Suppressor macrophage (primary cell): Measurements from ENCODE around the gene AMOTL2.

Experiments
- DNase-seq, 4 experiments: peaks; one replicate each; pipeline ENCODE4 v3.0.0-alpha.2; 2020 to 2022

AMOTL2 gene

GRCh38 chr3:134333522-134334181 is 40.6 kb downstream of the AMOTL2 start:
- DNase-seq: no peak

GRCh38 chr3:134332344-134332743 is 41.9 kb downstream of the AMOTL2 start:
- no peak for DNase-seq

DNA sequence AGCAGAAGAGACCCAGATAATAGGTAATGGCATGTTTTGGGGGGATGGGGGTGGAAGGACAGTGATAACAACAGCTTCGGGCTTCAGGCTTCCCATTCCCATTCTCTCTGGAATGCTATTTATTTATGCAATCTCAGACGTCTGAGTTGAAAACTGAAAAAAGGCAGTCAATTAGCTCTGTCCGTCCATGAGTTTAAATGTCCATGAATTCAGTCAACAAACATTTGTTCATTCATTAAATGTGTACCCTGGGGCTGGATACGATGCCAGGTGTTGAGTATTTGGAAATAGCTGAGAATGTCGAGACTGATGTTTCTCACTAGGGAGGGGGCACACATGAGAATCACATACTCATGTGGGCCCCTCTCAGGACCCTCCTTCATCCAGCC is 42.4 kb downstream of the AMOTL2 start:
- no peak for DNase-seq

DNA sequence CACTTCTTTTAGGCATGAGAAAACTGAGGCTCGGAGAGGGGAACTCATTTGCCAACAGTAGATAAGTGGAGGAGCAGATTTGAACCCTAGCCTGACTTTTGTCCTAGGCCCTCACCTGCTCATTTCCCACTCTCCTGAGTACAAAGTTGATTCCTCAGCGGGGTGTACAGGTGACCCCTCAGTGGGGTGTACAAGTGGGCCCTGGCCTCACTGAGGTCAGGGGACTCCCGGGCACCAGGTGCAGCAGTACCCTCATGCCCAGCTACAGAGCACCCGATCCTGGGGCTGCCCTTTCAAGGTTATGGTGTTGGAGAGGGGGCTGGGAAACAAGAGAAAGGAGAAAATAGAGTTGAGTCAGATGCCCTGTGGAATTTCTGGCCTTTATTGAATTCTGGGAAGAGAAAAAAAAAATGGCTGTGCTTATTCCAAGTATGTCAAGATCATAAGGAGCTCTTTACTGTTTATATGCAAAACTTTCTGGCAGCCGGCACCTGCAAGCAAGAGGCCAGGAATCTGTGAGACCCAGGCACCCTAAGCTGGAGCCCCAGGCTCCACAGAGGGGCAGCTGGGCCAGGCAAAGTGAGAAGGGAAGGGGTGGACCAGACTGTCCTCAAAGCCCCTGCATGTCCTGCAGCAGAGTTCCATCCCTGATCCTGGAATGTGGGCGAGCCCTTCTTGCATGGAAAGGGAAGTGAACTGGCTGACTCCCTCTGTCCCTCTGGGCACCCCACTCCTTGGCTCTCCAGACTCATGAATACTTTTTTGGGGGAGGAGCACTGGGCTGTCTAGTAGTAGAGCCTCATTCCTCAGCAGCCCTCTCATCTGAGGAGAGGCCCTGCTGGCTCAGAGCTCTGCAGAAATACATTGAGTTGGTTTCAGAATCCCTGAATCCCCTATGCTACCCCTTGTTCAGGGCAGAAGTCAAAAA is 43.1 kb downstream of the AMOTL2 start:
- DNase-seq: no peak

- DNase-seq: no peak
Measured at GRCh38 chr3:134328846-134329245, 45.4 kb downstream of the AMOTL2 start.

- peak in 2 of 4 experiments; percentile 14 to 18 for DNase-seq
Measured at GRCh38 chr3:134328147-134328591, 46.1 kb downstream of the AMOTL2 start.

DNA sequence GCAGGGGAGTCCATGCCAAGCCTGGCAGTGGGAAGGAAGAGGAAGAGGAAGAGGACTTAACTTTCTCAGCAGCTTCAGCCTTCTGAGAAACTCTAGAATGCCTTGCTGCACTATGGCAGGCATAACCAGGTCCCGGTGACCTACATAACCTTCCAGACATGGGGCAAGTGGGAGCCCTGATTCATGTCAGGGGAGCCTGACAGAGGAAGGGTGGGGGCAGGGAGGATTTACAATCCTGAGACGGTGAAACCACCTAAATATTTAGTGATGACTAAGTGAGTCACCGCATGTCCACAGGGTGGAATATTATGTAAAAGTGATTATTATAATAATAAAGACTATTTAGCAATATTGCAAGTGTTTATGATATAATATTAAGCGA is 46.7 kb downstream of the AMOTL2 start:
- DNase-seq: peak in 1 of 4 experiments; percentile 14

DNA sequence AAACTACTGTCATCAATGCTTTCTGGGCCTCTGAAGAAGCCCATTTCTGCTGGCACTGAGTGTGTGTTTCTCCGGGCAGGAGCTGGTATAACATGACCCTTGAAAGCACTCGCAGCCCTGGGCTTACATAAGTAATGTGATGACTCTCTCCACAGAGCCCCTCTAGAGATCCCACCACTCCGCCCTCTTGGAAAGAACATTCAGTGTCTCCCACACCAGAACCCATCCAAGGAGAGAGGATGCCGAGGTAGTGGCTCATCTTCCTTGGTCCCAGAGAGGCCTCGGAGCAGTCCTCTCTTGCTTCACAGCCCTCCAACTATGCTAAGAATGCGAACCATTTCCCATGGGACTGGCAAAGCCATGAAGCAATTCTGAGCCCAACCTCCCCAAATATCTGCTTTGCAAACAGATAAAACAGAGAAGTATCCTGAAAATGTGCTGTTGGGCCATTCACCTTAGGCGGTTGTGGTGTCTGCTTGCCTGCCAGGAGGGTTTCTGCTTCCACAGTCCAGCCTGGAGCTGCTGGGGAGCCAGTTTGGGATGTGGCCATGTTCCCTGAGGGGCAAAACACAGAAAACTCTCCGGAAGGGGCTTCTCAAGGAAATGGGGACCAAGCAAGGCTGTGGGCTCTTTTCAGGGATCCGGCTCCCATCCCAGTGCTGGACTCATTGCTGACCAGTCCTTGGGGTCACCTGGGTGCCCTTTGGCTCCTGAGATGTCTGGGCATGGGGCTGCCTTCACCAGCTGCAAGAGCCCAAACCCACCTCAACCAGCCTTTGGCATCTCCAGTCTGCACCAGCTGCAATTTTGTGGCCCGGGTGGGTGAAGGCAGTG is 47.3 kb downstream of the AMOTL2 start:
- no peak for DNase-seq

- no peak for DNase-seq
Measured at GRCh38 chr3:134326126-134326525, 48.1 kb downstream of the AMOTL2 start.

- DNase-seq: no peak
Measured at GRCh38 chr3:134325706-134326105, 48.5 kb downstream of the AMOTL2 start.

DNA sequence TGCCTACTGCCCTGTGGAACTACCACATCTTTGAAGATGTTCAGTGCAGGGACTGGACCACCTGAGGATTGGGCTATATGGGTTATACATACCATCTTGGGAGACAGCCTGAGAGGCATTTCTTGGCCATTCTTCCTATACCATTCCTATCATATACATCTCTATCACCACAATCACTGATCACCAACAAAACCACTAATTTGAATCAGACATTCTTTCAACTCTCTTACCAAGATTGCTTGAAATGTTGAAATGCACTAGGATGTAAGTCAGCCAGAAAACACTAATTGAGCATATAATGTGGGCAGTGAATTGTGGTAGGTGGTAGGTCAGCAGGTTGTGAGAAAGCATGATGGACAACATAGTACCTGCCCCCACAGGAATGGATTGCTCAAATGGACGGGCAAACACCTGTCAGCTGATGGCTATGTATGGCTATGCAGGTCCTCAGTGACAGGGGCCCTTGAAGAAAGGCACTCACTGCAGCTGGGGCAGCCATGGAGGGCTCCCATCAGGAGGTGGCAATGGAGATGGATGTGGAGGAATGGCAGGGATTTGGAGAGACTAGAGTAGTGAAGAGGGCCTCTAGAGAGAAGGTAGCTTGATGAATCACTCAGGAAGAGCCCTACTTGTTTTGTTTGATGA is 49.1 kb downstream of the AMOTL2 start:
- DNase-seq: no peak

DNA sequence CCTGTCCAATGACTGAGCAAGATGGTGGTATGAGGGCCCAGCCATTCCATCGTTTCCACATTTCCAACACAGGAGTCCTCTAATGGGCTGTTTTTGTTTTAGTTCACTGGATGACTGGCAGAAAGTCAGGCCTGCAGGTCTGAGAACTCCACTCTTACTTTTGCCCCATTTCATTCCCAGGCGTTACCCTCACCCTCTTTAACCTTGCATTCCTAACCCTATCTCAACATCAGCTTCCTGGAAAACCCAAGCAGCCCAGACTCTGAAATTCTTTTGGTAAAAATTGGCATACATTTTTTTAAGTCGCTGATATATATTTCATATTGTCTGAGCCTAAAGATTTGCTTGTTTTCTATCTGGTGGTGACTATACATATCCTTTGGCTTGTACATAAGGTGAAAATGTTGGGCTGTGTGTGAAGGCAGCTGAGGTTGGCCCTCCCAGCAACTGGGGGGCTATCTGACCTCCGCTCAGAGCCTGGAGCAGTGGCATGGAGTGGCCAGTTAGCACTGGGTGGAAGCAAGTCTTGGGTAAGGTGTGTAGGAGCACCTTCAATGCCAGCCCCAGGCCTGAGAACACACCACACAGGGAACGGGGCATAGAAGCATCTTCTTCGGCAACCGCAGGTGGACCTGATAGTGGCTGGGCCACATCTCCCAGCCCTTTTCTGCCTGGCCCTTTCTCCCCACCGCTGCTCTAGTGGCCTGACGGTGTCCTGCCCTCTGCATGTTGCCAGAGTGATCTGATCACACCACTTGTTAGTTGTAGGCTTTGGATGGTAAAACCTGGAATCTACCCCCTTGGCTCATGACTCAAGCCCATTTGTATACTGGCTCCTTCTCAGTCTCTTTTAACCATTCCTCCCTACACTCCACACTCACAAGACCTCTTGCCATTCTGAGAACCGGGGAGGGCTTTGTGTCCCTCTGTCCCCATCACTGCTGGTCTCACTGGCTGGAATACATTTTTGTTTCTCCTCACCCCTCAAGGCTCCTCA is 50.0 kb downstream of the AMOTL2 start:
- DNase-seq: no peak

- no peak for DNase-seq
Measured at GRCh38 chr3:134322286-134322685, 52.0 kb downstream of the AMOTL2 start.

DNA sequence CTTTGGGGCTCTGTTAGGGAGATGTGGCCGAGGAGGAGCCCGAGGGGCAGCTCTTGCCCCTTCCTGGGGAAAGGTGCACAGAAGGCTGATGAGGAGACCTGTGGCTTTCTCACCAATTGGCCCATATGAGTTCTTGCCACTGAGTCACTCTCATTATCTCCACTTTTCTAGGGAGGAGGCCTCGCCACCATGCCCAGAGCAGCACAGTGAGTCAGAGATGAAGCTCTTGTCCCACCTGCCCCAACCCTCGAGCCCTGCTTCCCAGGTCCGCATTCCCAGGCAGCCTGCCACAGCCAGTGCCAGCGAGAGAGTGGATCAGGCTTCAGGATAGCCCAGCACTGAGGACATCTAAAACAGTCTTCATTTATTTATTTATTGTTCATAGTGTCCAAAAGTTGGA is 53.5 kb downstream of the AMOTL2 start:
- DNase-seq: no peak

DNA sequence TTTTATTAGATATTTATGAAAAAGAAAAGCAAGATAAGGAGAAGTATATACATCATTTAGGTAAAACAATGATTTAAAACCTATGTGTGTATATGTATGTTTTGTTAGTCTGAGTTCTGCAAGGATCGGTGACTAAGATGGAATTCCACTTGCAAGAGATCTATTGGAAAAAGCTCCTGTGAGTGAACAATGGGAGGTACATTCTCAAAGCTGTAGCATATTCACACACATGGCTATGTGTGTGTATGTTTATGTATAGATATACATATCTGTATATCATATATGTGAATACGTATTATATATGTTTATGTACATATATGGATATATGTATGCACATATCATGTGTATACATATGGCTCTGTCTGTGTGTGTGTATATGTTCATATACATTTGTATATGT is 54.3 kb downstream of the AMOTL2 start:
- no peak for DNase-seq

GRCh38 chr3:134318166-134318565 is 56.1 kb downstream of the AMOTL2 start:
- no peak for DNase-seq

GRCh38 chr3:134317106-134317947 is 56.9 kb downstream of the AMOTL2 start:
- DNase-seq: no peak

DNA sequence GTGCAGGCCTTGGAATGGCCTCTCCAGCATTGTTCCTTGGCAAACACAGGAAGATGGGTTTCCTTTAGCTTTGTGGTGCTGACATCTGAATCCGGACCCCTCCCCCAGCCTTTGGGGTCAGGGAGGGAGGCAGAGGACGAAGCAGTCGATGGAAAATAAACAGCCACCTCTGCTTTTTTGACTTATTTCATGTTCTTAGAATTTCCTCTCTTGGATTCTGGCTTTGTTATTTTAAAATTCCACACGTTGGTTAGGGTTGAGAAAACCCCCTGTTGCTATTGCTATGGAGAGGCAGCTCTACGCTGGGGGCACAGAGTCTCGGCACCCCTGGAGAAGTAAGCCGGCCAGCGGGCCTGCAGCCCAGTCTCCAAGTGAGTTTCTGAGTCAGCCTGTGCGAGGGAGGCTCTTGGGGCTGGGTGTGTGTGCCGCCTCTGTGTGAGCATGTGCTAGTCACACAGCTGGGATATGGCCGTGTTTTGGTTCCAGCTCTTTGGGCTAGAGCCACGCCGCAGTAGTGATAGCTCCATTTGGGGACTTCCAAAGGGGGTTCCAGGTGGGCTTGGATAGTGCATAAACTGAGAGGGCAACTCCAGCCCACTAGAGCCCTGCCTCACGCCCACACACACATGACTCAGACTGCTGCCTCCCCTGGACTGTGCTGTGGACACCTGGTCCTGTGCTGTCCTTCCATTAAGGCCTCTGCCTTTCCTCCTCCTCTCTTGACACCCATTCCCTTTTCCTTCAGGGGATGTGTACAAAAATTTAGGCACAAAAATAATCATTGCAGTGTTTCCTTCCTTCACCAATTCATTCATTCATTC is 58.8 kb downstream of the AMOTL2 start:
- no peak for DNase-seq

- DNase-seq: no peak
Measured at GRCh38 chr3:134314588-134315285, 59.5 kb downstream of the AMOTL2 start.
